GM23338 (cell line): ENCODE data around the gene ZSCAN21. TPM values are rescaled to one million over a fixed set of nuclear protein-coding genes. Genes with fewer than 3 reads are reported as not detected.

Experiments
- ATAC-seq: fragments of 200-7000 bp; cut with Tn5 transposase; 3 replicates; pipeline ENCODE4 v1.9.1; 2020
- DNase-seq: peaks from one replicate; pipeline ENCODE4 v3.0.0-alpha.2; 2015; ENCODE audit warnings: low spot score
- H2AFZ ChIP-seq: fragments of 200-600 bp; sonication (generic); 2 replicates; pipeline ENCODE4 v1.8.0; 2016; ENCODE audit warnings: antibody characterized with exemption, mild to moderate bottlenecking, moderate library complexity
- H3F3A ChIP-seq: fragments of 200-600 bp; sonication (generic); replicated peaks from 2 replicates; pipeline ENCODE4 v1.8.0; 2017; ENCODE audit warnings: antibody characterized with exemption, mixed run types, low read depth
- H3K27ac ChIP-seq: fragments of 200-600 bp; sonication (generic); 2 replicates; pipeline ENCODE4 v1.6.1; 2016; ENCODE audit warnings: low read depth
- H3K27me3 ChIP-seq: fragments of 200-600 bp; sonication (generic); 2 replicates; pipeline ENCODE4 v1.8.0; 2016; ENCODE audit warnings: mild to moderate bottlenecking, mixed run types, moderate library complexity; ENCODE audit not compliant: insufficient read depth
- H3K36me3 ChIP-seq: fragments of 200-600 bp; sonication (generic); 2 replicates; pipeline ENCODE4 v1.8.0; 2016; ENCODE audit warnings: mild to moderate bottlenecking; ENCODE audit not compliant: insufficient read depth
- H3K4me1 ChIP-seq: fragments of 200-600 bp; sonication (generic); 2 replicates; pipeline ENCODE4 v1.8.0; 2016; ENCODE audit warnings: mild to moderate bottlenecking, moderate library complexity; ENCODE audit not compliant: insufficient read depth
- H3K4me2 ChIP-seq: fragments of 200-600 bp; sonication (generic); 2 replicates; pipeline ENCODE4 v1.7.1; 2017; ENCODE audit warnings: mixed run types
- H3K4me3 ChIP-seq: fragments of 200-600 bp; sonication (generic); 2 replicates; pipeline ENCODE4 v1.6.1; 2016; ENCODE audit warnings: mixed run types
- H3K79me2 ChIP-seq: fragments of 200-600 bp; sonication (generic); replicated peaks from 2 replicates; pipeline ENCODE4 v1.8.0; 2017; ENCODE audit warnings: mild to moderate bottlenecking; ENCODE audit not compliant: insufficient read depth
- H3K9me2 ChIP-seq: fragments of 200-600 bp; sonication (generic); 2 replicates; pipeline ENCODE4 v1.8.0; 2017; ENCODE audit not compliant: insufficient read depth
- H4K20me1 ChIP-seq: fragments of 200-600 bp; sonication (generic); replicated peaks from 2 replicates; pipeline ENCODE4 v1.8.0; 2017; ENCODE audit warnings: mild to moderate bottlenecking; ENCODE audit not compliant: insufficient read depth
- H3K27ac Mint-ChIP-seq: 2 replicates; pipeline ENCODE4 v1.8.0; 2020; ENCODE audit warnings: inconsistent platforms, mild to moderate bottlenecking, moderate library complexity, mixed read lengths
- H3K27me3 Mint-ChIP-seq: 3 replicates; pipeline ENCODE4 v1.8.0; 2022; ENCODE audit warnings: low read depth, mild to moderate bottlenecking, moderate library complexity, mixed read lengths, inconsistent platforms; ENCODE audit not compliant: insufficient read depth, poor library complexity
- H3K36me3 Mint-ChIP-seq: 3 replicates; pipeline ENCODE4 v1.8.0; 2021; ENCODE audit warnings: low read depth, mild to moderate bottlenecking, inconsistent platforms, moderate library complexity, mixed read lengths
- H3K4me1 Mint-ChIP-seq: 3 replicates; pipeline ENCODE4 v1.8.0; 2020; ENCODE audit warnings: mild to moderate bottlenecking, inconsistent platforms, mixed read lengths
- H3K4me3 Mint-ChIP-seq: 3 replicates; pipeline ENCODE4 v1.8.0; 2021; ENCODE audit warnings: moderate library complexity, mild to moderate bottlenecking, inconsistent platforms, mixed read lengths
- H3K9me3 Mint-ChIP-seq: 3 replicates; pipeline ENCODE4 v1.8.0; 2020; ENCODE audit warnings: moderate library complexity, mild to moderate bottlenecking, inconsistent platforms, mixed read lengths
- CREB1 ChIP-seq: fragments of 250-450 bp; sonication (Bioruptor Pico); IDR thresholded peaks from 2 replicates; pipeline ENCODE4 v1.5.0; 2020; ENCODE audit warnings: low read depth, mild to moderate bottlenecking, moderate library complexity
- EZH2 ChIP-seq: fragments of 200-600 bp; sonication (generic); IDR thresholded peaks from one replicate; pipeline ENCODE4 v1.8.0; 2017; ENCODE audit warnings: antibody characterized with exemption, mild to moderate bottlenecking, low read depth; ENCODE audit not compliant: unreplicated experiment
- EZH2phosphoT487 ChIP-seq: fragments of 200-600 bp; sonication (generic); IDR thresholded peaks from one replicate; pipeline ENCODE4 v1.8.1; 2018; ENCODE audit warnings: antibody characterized with exemption; ENCODE audit not compliant: unreplicated experiment
- JUNB ChIP-seq: IDR thresholded peaks from one replicate; pipeline ENCODE4 v1.6.1; 2016; ENCODE audit warnings: antibody characterized with exemption; ENCODE audit not compliant: unreplicated experiment
- POLR2AphosphoS5 ChIP-seq: IDR thresholded peaks from 2 replicates; pipeline ENCODE4 v1.6.1; 2016; ENCODE audit warnings: antibody characterized with exemption, low read depth
- REST ChIP-seq: IDR thresholded peaks from one replicate; pipeline ENCODE4 v1.6.1; 2018; ENCODE audit warnings: antibody characterized with exemption; ENCODE audit not compliant: unreplicated experiment
- ZNF114 ChIP-seq: fragments of 250-450 bp; sonication (Bioruptor Pico); IDR thresholded peaks from 2 replicates; pipeline ENCODE4 v1.5.0; 2020; ENCODE audit warnings: mild to moderate bottlenecking, moderate library complexity
- ZNF462 ChIP-seq: fragments of 250-450 bp; sonication (Bioruptor Pico); IDR thresholded peaks from 2 replicates; pipeline ENCODE4 v1.5.0; 2020; ENCODE audit warnings: mild to moderate bottlenecking, moderate library complexity
- polyA plus RNA-seq: library from polyadenylated mRNA; unstranded; fragments of >200 nt; fragmentation: Nextera tagmentation; extraction: Ambion mirVana; gene quantifications from 2 replicates; pipeline ENCODE4 v1.2.1, GENCODE V29; 2016
- total RNA-seq: library from RNA; depleted of rRNA; stranded (reverse); fragments of >200 nt; shearing (Covaris generic); gene quantifications from 2 replicates; pipeline ENCODE4 v1.2.3, GENCODE V29; 2014

The ZSCAN21 gene
- total and polyA plus RNA-seq, 2 experiments from 2014 or later, result 15.7 to 21.8 TPM

DNA sequence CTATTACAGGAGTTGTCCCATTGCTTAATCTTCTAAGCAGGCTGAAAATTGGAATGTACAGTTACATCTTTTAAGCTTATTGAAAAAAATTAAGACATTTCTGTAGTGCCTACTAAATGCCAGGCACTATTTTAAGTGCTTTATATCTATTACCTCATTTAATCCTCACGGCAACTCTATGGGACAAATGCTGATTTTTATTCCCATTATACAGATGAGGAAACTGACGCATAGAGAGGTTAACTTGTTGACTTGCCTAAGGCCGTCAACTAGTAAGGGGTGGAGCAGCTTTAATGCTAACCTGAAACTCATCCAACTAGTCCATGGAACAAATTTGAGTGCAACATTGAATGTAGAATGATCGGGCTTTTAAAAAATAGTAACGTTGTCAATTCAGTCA is 31.7 kb upstream of the ZSCAN21 start (continued):
- TF ChIP-seq ZNF462 (CRISPR knock-in tag) (no peak), EZH2 (no peak), ZNF114 (no peak), JUNB (no peak), EZH2phosphoT487 (no peak)

DNA sequence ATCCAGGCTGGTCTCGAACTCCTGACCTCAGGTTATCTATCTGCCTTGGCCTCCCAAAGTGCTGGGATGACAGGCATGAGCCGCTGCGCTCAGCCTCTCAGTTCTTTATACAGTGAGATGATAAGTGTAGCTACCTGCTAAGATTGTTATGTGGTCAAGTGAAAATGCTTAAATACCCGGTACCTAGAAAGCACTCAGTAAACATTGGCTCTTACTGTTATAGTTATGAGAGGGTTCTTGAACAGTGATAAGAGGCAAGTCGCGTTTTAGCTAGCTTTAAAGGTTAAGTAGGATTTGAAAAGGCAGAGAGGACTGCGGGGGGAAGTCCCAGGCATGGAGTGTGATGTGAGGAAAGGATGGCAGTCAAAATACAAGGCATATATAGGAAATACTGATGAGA is 29.7 kb upstream of the ZSCAN21 start:
- Histone ChIP-seq H3K36me3 (peaks cover 19% of the 10 kb centered on the region), H3K27ac (peak overlapping the region; percentile 63; the same call in 1 of the 2 replicates), H3K4me3 (no peak overlapping the region), H3K27me3 (no peaks in the 10 kb centered on the region), H3F3A (no peaks in the 10 kb centered on the region; the same call in 1 of the 2 replicates), H3K79me2 (peaks cover 66% of the 10 kb centered on the region), H3K9me2 (no peaks in the 10 kb centered on the region), H4K20me1 (peaks cover 14% of the 10 kb centered on the region), H3K4me1 (peaks cover 7% of the 10 kb centered on the region; the same call in 1 of the 2 replicates), H3K4me2 (no peak overlapping the region), H2AFZ (no peak overlapping the region)
- ATAC-seq, result no peak
- DNase-seq, result no peak
- no peak overlapping the region for H3K4me3 Mint-ChIP-seq
- H3K4me1 Mint-ChIP-seq, result peaks cover 10% of the 10 kb centered on the region; the same call in 2 of the 3 replicates
- H3K27ac Mint-ChIP-seq, result peak overlapping the region; percentile 10; the same call in 1 of the 2 replicates
- TF ChIP-seq EZH2phosphoT487 (no peak), ZNF114 (no peak), EZH2 (no peak), JUNB (no peak), POLR2AphosphoS5 (no peak), REST (no peak), CREB1 (CRISPR knock-in tag) (no peak)
- H3K36me3 Mint-ChIP-seq, result peaks cover 43% of the 10 kb centered on the region
- peaks cover 9% of the 10 kb centered on the region for H3K27me3 Mint-ChIP-seq
- H3K9me3 Mint-ChIP-seq, result no peaks in the 10 kb centered on the region
